ENCODE results near the gene NPAS3. TPM values are rescaled to one million over a fixed set of nuclear protein-coding genes. Genes with fewer than 3 reads are reported as not detected.

The NPAS3 gene
- total and polyA plus RNA-seq, 4 donors, result 0.07 to 0.09 (median 0.08) TPM; not detected in 1

DNA sequence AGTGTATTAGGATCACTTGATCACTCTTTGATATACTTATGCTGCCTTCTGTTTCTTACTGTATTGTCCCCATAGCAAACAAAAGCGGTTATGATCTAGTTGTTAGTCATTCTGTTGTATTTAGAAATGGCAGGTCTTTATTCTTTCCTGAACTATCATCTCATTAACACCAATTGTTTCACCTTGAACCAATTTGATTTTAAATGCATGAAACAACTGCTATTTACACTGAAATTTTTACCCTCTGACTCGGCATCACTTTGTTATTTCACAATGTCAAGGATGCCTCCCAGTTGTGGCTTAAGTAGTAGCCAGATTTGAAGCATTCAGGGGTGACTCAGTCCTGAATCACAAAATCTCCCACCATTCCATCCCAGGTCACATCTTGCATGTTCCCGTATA, 708.7 kb downstream of the NPAS3 start:
- Histone ChIP-seq H3K27ac (ENCODE audit: low read depth in 1 of 2, low read length in 2 of 2) (no peak overlapping the region), H3K4me3 (ENCODE audit: low read depth in 1 of 3, low read length in 3 of 3) (no peak overlapping the region), H3K27me3 (ENCODE audit: control insufficient read depth in 4 of 4, insufficient read depth in 4 of 4, low read length in 3 of 4) (peaks cover 0 to 3% (median 0%) of the 10 kb centered on the region in 4 donors), H3K9me3 (ENCODE audit: control insufficient read depth in 4 of 4, low read length in 3 of 4) (no peaks in the 10 kb centered on the region), H3K4me1 (ENCODE audit: control insufficient read depth in 4 of 4, insufficient read depth in 4 of 4, low read length in 3 of 4) (no peaks in the 10 kb centered on the region), H3K36me3 (ENCODE audit: control insufficient read depth in 4 of 4, insufficient read depth in 3 of 4, low read depth in 1 of 4, low read length in 3 of 4) (no peaks in the 10 kb centered on the region), H3K9ac (ENCODE audit: low read depth in 1 of 2, low read length in 2 of 2) (no peak overlapping the region)
- DNase-seq (ENCODE audit: low spot score), result no peak
- WGBS, result 73% methylated on average over 3 of the region's 3 CpGs
- TF ChIP-seq FOXA1 (IDR thresholded peaks at IDR 0.05) (no peak), EGR1 (IDR thresholded peaks at IDR 0.05; ENCODE audit: low read depth in 2 of 2) (no peak), RXRA (IDR thresholded peaks at IDR 0.05) (no peak), SP1 (IDR thresholded peaks at IDR 0.05) (no peak), HNF4G (IDR thresholded peaks at IDR 0.05) (no peak), JUND (IDR thresholded peaks at IDR 0.05) (no peak), FOXA2 (IDR thresholded peaks at IDR 0.05) (no peak), TAF1 (conservative IDR thresholded peaks at IDR 0.05) (no peak), YY1 (IDR thresholded peaks at IDR 0.05) (no peak), RAD21 (IDR thresholded peaks at IDR 0.05) (no peak), HNF4A (conservative IDR thresholded peaks at IDR 0.05) (no peak), NR2F2 (IDR thresholded peaks at IDR 0.05) (no peak)
- TF ChIP-seq, protein P1, sequence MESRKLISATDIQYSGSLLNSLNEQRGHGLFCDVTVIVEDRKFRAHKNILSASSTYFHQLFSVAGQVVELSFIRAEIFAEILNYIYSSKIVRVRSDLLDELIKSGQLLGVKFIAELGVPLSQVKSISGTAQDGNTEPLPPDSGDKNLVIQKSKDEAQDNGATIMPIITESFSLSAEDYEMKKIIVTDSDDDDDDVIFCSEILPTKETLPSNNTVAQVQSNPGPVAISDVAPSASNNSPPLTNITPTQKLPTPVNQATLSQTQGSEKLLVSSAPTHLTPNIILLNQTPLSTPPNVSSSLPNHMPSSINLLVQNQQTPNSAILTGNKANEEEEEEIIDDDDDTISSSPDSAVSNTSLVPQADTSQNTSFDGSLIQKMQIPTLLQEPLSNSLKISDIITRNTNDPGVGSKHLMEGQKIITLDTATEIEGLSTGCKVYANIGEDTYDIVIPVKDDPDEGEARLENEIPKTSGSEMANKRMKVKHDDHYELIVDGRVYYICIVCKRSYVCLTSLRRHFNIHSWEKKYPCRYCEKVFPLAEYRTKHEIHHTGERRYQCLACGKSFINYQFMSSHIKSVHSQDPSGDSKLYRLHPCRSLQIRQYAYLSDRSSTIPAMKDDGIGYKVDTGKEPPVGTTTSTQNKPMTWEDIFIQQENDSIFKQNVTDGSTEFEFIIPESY (IDR thresholded peaks at IDR 0.05), result no peak
- TF ChIP-seq, protein P2, sequence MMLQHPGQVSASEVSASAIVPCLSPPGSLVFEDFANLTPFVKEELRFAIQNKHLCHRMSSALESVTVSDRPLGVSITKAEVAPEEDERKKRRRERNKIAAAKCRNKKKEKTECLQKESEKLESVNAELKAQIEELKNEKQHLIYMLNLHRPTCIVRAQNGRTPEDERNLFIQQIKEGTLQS (IDR thresholded peaks at IDR 0.05), result no peak
- TF ChIP-seq, protein P3, sequence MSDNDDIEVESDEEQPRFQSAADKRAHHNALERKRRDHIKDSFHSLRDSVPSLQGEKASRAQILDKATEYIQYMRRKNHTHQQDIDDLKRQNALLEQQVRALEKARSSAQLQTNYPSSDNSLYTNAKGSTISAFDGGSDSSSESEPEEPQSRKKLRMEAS (IDR thresholded peaks at IDR 0.05), result no peak
- TF ChIP-seq, protein P4, sequence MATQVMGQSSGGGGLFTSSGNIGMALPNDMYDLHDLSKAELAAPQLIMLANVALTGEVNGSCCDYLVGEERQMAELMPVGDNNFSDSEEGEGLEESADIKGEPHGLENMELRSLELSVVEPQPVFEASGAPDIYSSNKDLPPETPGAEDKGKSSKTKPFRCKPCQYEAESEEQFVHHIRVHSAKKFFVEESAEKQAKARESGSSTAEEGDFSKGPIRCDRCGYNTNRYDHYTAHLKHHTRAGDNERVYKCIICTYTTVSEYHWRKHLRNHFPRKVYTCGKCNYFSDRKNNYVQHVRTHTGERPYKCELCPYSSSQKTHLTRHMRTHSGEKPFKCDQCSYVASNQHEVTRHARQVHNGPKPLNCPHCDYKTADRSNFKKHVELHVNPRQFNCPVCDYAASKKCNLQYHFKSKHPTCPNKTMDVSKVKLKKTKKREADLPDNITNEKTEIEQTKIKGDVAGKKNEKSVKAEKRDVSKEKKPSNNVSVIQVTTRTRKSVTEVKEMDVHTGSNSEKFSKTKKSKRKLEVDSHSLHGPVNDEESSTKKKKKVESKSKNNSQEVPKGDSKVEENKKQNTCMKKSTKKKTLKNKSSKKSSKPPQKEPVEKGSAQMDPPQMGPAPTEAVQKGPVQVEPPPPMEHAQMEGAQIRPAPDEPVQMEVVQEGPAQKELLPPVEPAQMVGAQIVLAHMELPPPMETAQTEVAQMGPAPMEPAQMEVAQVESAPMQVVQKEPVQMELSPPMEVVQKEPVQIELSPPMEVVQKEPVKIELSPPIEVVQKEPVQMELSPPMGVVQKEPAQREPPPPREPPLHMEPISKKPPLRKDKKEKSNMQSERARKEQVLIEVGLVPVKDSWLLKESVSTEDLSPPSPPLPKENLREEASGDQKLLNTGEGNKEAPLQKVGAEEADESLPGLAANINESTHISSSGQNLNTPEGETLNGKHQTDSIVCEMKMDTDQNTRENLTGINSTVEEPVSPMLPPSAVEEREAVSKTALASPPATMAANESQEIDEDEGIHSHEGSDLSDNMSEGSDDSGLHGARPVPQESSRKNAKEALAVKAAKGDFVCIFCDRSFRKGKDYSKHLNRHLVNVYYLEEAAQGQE (IDR thresholded peaks at IDR 0.05), result no peak
- TF ChIP-seq, protein P5, sequence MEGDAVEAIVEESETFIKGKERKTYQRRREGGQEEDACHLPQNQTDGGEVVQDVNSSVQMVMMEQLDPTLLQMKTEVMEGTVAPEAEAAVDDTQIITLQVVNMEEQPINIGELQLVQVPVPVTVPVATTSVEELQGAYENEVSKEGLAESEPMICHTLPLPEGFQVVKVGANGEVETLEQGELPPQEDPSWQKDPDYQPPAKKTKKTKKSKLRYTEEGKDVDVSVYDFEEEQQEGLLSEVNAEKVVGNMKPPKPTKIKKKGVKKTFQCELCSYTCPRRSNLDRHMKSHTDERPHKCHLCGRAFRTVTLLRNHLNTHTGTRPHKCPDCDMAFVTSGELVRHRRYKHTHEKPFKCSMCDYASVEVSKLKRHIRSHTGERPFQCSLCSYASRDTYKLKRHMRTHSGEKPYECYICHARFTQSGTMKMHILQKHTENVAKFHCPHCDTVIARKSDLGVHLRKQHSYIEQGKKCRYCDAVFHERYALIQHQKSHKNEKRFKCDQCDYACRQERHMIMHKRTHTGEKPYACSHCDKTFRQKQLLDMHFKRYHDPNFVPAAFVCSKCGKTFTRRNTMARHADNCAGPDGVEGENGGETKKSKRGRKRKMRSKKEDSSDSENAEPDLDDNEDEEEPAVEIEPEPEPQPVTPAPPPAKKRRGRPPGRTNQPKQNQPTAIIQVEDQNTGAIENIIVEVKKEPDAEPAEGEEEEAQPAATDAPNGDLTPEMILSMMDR (IDR thresholded peaks at IDR 0.05; ENCODE audit: low read depth, low read length, missing input control), result no peak

DNA sequence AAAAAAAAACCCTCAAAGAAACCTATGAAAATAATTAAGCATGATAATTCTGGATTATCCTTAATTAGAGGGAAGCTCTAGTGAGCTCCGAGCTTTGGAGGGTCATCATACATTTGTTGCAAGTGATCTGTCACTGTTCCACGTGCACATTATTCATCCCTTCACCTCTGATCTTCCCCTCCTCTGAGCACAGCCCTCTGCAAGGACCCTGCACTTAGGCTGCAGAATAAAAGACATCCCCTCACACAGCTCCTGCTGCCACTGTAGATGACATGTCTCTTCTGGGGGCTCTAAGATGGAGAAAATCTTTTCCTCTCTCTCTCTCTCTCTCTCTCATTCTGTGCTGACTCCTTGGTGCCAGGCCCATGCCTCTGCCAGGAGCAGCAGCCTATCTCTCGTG, 711.8 kb downstream of the NPAS3 start:
- 61% methylated on average over 3 of the region's 3 CpGs for WGBS
- no peaks in the 10 kb centered on the region for H3K4me1 ChIP-seq (ENCODE audit: control insufficient read depth in 4 of 4, insufficient read depth in 4 of 4, low read length in 3 of 4)
- no peaks in the 10 kb centered on the region for H3K9me3 ChIP-seq (ENCODE audit: control insufficient read depth in 4 of 4, low read length in 3 of 4)
- H3K27ac ChIP-seq (ENCODE audit: low read depth in 1 of 2, low read length in 2 of 2), result no peak overlapping the region
- no peaks in the 10 kb centered on the region for H3K36me3 ChIP-seq (ENCODE audit: control insufficient read depth in 4 of 4, insufficient read depth in 3 of 4, low read depth in 1 of 4, low read length in 3 of 4)
- no peak for TF ChIP-seq RAD21 (IDR thresholded peaks at IDR 0.05)
- TF ChIP-seq YY1 (IDR thresholded peaks at IDR 0.05), result no peak
- TF ChIP-seq FOXA2 (IDR thresholded peaks at IDR 0.05), result no peak
- no peak for TF ChIP-seq JUND (IDR thresholded peaks at IDR 0.05)
- no peak for TF ChIP-seq FOXA1 (IDR thresholded peaks at IDR 0.05)
- TF ChIP-seq, protein P5 (IDR thresholded peaks at IDR 0.05; ENCODE audit: low read depth, low read length, missing input control), result no peak
- no peak for TF ChIP-seq HNF4A (conservative IDR thresholded peaks at IDR 0.05)
- TF ChIP-seq, protein P4 (IDR thresholded peaks at IDR 0.05), result no peak
- no peak for TF ChIP-seq EGR1 (IDR thresholded peaks at IDR 0.05; ENCODE audit: low read depth in 2 of 2)
- no peak for TF ChIP-seq GABPA (IDR thresholded peaks at IDR 0.05 in 1 of 2, conservative IDR thresholded peaks at IDR 0.05 in 1 of 2)
- DNase-seq (ENCODE audit: low spot score), result no peak
- H3K9ac ChIP-seq (ENCODE audit: low read depth in 1 of 2, low read length in 2 of 2), result no peak overlapping the region
- no peaks in the 10 kb centered on the region for H3K27me3 ChIP-seq (ENCODE audit: control insufficient read depth in 4 of 4, insufficient read depth in 4 of 4, low read length in 3 of 4)
- H3K4me3 ChIP-seq (ENCODE audit: low read depth in 1 of 3, low read length in 3 of 3), result no peak overlapping the region

All from liver (tissue), 9 donors.